Activated CD8-positive, alpha-beta T cell treated with anti-CD3 and anti-CD28 coated beads for 36 hours (primary cell): ENCODE results near the gene NDE1. TPM values are rescaled to one million over a fixed set of nuclear protein-coding genes. Genes with fewer than 3 reads are reported as not detected.

ENCODE experiments used
- ATAC-seq: fragments of 200-7000 bp; cut with Tn5 transposase; one replicate; pipeline ENCODE4 v1.10.0; 2021; ENCODE audit warnings: mild to moderate bottlenecking, moderate library complexity
- CTCF ChIA-PET: fragments of 350-600 bp; sonication (Branson Sonifier 250); formaldehyde crosslinking; loops from one replicate; lab custom pipeline; 2021; ENCODE audit warnings: antibody characterized with exemption; lab: Charles Lee
- POLR2A ChIA-PET: fragments of 350-600 bp; sonication (Branson Sonifier 250); formaldehyde crosslinking; loops from one replicate; lab custom pipeline; 2021; ENCODE audit warnings: antibody characterized with exemption; lab: Charles Lee
- DNase-seq: peaks from one replicate; pipeline ENCODE4 v3.0.0-alpha.2; 2020
- H3K27ac Mint-ChIP-seq: one replicate; pipeline ENCODE4 v1.8.0; 2021; ENCODE audit warnings: mild to moderate bottlenecking, mixed read lengths
- H3K27me3 Mint-ChIP-seq: one replicate; pipeline ENCODE4 v1.8.0; 2021; ENCODE audit warnings: mixed read lengths
- H3K36me3 Mint-ChIP-seq: one replicate; pipeline ENCODE4 v1.8.0; 2021; ENCODE audit warnings: low read depth, mixed read lengths
- H3K4me1 Mint-ChIP-seq: one replicate; pipeline ENCODE4 v1.8.0; 2021; ENCODE audit warnings: low read depth, mixed read lengths
- H3K4me3 Mint-ChIP-seq: one replicate; pipeline ENCODE4 v1.8.0; 2021; ENCODE audit warnings: mild to moderate bottlenecking, moderate library complexity, mixed read lengths
- H3K9me3 Mint-ChIP-seq: one replicate; pipeline ENCODE4 v1.8.0; 2021; ENCODE audit warnings: mixed read lengths
- intact Hi-C: fragments of 100-400 bp; cut with micrococcal nuclease; formaldehyde crosslinking; loops from one replicate; pipeline ENCODE4 v1.10.0; 2022
- total RNA-seq, 2 experiments: library from RNA; stranded (reverse); gene quantifications; one replicate each; pipeline ENCODE4 v1.2.3, GENCODE V29; 2021
- TF ChIP-seq, protein P1 (sequence below): fragments of 200-600 bp; IDR thresholded peaks from one replicate; pipeline ENCODE4 v1.8.0; 2022; ENCODE audit warnings: antibody characterized with exemption, mild to moderate bottlenecking

The NDE1 gene
- total RNA-seq, 2 experiments from 2014 or later: 97.6 to 103 TPM

DNA sequence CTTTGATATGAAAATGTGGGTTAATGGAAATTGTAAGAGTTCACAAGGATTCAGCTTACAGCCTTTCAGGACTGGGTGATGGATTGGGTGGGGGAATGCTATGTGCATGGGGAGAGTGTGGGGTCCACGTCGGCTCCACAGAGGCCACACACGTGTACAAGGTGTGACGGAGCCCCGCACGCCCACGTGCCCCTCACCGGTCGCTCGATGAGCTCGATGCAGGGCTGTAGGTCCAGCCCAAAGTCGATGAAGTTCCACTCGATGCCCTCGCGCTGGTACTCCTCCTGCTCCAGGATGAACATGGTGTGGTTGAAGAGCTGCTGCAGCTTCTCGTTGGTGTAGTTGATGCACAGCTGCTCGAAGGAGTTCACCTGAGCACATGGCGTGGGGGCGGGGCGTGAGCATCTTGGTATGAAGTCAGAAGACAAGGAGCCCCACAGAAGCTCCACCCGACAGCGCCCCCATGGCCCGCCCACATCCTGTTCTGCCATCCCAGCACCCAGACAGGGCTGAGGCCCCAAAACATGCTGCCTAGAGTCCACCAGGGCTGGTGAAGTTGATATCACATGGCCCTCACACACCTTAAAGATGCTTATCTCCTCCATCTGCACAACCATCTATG lies 107.7 kb downstream of the NDE1 start:
- CTCF ChIA-PET: interaction anchor here (0.8 to 4.2 kb wide), 5 partner anchors 13 to 64 kb away, joined by 3 to 21 read pairs (median 4); no protein-coding TSS in a partner anchor

DNA sequence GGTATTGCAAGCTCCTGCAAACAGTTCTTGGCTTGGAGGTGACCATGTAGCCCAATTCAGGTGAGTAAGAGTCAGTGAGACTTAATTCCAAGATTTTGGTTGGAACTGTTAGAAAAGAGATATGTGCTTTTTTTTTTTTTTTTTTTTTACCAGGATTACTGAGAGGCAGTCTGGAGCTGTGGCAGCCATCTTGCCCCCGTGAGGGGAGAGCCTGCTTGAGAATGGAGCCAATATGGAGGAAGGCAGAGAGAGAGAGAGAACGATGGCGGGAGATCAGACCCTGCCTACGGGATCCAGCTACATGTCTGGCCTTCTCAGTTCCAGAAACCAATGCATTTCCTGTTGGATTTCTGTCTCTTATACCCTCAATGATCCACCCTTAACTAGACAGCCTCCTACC lies 109.0 kb downstream of the NDE1 start:
- Mint-ChIP-seq H3K9me3 (no peaks in the 10 kb centered on the region), H3K27ac (no peak overlapping the region), H3K4me1 (peaks cover 6% of the 10 kb centered on the region), H3K4me3 (no peak overlapping the region), H3K27me3 (peaks cover 5% of the 10 kb centered on the region), H3K36me3 (no peaks in the 10 kb centered on the region)
- TF ChIP-seq, protein P1, sequence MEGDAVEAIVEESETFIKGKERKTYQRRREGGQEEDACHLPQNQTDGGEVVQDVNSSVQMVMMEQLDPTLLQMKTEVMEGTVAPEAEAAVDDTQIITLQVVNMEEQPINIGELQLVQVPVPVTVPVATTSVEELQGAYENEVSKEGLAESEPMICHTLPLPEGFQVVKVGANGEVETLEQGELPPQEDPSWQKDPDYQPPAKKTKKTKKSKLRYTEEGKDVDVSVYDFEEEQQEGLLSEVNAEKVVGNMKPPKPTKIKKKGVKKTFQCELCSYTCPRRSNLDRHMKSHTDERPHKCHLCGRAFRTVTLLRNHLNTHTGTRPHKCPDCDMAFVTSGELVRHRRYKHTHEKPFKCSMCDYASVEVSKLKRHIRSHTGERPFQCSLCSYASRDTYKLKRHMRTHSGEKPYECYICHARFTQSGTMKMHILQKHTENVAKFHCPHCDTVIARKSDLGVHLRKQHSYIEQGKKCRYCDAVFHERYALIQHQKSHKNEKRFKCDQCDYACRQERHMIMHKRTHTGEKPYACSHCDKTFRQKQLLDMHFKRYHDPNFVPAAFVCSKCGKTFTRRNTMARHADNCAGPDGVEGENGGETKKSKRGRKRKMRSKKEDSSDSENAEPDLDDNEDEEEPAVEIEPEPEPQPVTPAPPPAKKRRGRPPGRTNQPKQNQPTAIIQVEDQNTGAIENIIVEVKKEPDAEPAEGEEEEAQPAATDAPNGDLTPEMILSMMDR: no peak
- ChIA-PET POLR2A (no interaction called here), CTCF (interaction anchor here (1.2 kb wide), 1 partner anchor 26 kb away, joined by 3 read pairs; no protein-coding TSS in a partner anchor)
- no peak for ATAC-seq
- intact Hi-C loops: no loop called here
- no peak for DNase-seq

More for the DNA sequence above, 107.7 kb downstream of the NDE1 start:
- Mint-ChIP-seq H3K4me3 (no peak overlapping the region), H3K27ac (no peak overlapping the region), H3K36me3 (no peaks in the 10 kb centered on the region), H3K27me3 (peaks cover 5% of the 10 kb centered on the region), H3K9me3 (no peaks in the 10 kb centered on the region), H3K4me1 (peaks cover 6% of the 10 kb centered on the region)
- TF ChIP-seq, protein P1: no peak
- peak; percentile 47 for ATAC-seq
- intact Hi-C loops: no loop called here
- POLR2A ChIA-PET: interaction anchor here (0.7 kb wide), 1 partner anchor 43 kb away, joined by 3 read pairs; no protein-coding TSS in a partner anchor
- peak; percentile 54 for DNase-seq

DNA sequence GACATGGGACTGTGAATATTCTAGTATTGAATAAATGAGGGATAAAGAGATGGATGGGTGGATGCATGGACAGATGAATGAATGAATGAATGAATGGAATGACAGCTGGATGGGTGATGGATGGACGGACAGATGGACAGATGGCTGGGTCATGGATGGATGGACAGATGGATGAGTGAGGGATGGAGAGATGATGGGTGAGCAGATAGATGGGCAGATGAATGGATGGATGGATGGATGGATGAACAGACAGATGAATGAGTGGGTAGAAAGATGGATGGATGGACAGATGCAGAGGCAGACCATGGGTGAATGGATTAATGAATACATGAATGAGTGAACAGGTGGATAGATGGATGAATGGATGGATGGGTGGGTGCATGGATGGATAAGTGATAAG lies 110.1 kb downstream of the NDE1 start:
- ATAC-seq (no peak), DNase-seq (no peak)
- intact Hi-C loops: loop anchor here (5.0 kb wide), 1 partner anchor 367 kb away; no protein-coding TSS in a partner anchor
- Mint-ChIP-seq H3K36me3 (no peaks in the 10 kb centered on the region), H3K27me3 (peaks cover 10% of the 10 kb centered on the region), H3K27ac (no peak overlapping the region), H3K4me1 (peaks cover 6% of the 10 kb centered on the region), H3K4me3 (no peak overlapping the region), H3K9me3 (no peaks in the 10 kb centered on the region)
- CTCF ChIA-PET: interaction anchor here (1.3 to 1.8 kb wide), 3 partner anchors 12 to 367 kb away, joined by 4 to 6 read pairs (median 4); no protein-coding TSS in a partner anchor
- TF ChIP-seq, protein P1: no peak
- POLR2A ChIA-PET: interaction anchor here (0.9 kb wide), 1 partner anchor 196 kb away, joined by 3 read pairs; no protein-coding TSS in a partner anchor

DNA sequence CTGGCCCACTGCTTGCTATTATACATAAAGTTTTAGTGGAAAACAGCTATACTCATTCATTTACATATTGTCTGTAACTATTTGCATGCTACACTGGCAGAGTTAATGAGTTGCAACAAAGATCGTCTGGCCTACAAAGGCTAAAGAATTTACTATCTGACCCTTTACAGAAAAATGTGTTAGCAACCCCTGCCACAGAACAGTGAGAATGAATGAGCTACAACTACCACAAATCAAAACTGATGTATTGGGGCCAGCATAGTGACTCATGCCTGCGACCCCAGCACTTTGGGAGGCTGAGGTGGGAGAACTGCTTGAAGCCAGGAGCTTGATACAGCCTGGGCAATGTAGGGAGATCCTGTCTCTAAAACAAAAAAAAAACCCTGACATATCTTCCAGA lies 114.1 kb downstream of the NDE1 start:
- intact Hi-C loops: loop anchor here (5.0 kb wide), 1 partner anchor 363 kb away; no protein-coding TSS in a partner anchor
- H3K27me3 Mint-ChIP-seq: peaks cover 14% of the 10 kb centered on the region

More for the DNA sequence above, 114.1 kb downstream of the NDE1 start:
- H3K27ac Mint-ChIP-seq: no peak overlapping the region
- ATAC-seq: no peak
- H3K4me1 Mint-ChIP-seq: no peaks in the 10 kb centered on the region
- TF ChIP-seq, protein P1: no peak
- DNase-seq: no peak
- H3K9me3 Mint-ChIP-seq: no peaks in the 10 kb centered on the region
- H3K36me3 Mint-ChIP-seq: no peaks in the 10 kb centered on the region
- ChIA-PET CTCF (interaction anchor here (3.3 kb wide), 1 partner anchor 58 kb away, joined by 20 read pairs; no protein-coding TSS in a partner anchor), POLR2A (no interaction called here)
- H3K4me3 Mint-ChIP-seq: no peak overlapping the region
